GM18505 (cell line): ENCODE data around the gene CROCC.
"Not testable (repeated sequence)": the region's sequence is repeated elsewhere in the genome, so short reads cannot be mapped to it uniquely, and the experiment has no call there.

Source experiments
- ATAC-seq: cut with Tn5 transposase; IDR thresholded peaks from one replicate; pipeline ENCODE4 v1.9.1; 2021; ENCODE audit not compliant: unreplicated experiment
- POLR2A ChIP-seq: IDR thresholded peaks from 4 replicates; pipeline ENCODE4 v1.6.1; 2011; ENCODE audit warnings: borderline replicate concordance; ENCODE audit not compliant: insufficient read depth, insufficient read length; ENCODE audit errors: extremely low read depth

CROCC gene

DNA sequence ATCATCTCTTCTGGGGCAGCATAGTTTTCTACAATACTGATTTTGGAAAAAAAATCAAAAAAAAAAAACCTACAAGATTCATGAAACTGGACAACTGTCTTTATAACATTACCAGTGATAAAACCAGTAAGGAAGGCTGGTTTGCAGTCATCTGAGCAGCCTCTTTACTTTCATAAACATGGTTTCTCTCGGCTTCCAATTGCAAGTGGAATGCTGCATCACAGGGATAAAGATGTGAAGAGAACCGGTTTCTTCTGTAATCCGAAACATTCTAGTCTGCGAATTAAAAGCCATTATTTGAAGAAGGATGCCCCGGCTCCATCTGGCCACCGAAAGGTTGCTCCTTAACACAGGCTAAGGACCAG is 26.5 kb upstream of the CROCC start:
- ATAC-seq: not testable (repeated sequence)

DNA sequence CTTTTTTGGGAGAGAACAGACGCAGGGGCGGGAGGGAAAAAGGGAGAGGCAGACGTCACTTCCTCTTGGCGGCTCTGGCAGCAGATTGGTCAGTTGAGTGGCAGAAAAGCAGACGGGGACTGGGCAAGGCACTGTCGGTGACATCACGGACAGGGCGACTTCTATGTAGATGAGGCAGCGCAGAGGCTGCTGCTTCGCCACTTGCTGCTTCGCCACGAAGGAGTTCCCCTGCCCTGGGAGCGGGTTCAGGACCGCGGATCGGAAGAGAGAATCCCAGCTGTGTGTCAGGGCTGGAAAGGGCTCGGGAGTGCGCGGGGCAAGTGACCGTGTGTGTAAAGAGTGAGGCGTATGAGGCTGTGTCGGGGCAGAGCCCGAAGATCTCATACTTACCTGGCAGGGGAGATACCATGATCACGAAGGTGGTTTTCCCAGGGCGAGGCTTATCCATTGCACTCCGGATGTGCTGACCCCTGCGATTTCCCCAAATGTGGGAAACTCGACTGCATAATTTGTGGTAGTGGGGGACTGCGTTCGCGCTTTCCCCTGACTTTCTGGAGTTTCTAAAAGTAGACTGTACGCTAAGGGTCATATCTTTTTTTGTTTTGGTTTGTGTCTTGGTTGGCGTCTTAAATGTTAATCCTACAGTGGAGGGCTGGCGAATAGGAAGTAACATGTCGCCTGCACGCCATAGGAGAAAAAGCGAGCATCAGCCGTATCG is 26.0 kb upstream of the CROCC start, which contains the start of gene RNU1-2:
Gene RNU1-2, plus strand, starts transcription at position 383 of the 718 bp plus-strand sequence.
- peak; percentile 98 for TF ChIP-seq POLR2A
- peak; percentile 97 for ATAC-seq

DNA sequence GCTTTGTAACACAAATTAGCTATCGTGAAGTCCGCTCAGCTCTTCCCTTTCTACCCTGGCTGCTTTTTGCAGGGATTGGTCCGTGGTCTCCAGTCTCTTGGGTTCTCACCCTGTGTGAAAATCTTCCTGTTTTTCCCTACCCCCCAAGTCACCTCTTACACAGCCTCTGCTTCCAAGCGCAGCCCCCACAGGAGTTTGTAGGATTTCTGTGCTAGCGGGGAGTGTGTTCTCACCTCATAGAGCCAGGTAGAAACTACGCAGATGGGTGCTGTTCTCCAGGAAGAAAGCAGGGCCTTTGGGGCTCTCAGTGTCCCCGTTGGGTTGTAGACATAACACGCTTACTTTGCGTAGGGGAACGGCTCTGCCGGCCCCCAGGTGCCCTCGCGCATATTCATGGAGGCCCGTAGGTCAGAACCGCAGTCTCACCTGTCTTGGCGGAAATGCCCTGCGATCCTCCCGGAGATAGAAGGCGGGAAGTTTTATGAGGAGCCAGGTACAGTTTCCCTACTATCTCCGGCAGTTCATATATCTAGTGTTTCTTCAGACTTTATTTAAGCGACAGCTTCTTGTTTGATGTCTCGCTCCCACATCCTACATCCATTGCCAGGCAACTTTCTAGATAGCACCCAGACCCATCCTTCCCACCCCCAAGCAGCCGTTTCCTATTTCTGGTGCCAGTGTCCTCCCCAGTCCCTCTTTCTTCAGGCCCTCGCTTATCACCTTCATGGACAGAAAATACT is 25.2 kb upstream of the CROCC start:
- peak; percentile 79 for TF ChIP-seq POLR2A
- ATAC-seq: peak; percentile 12

DNA sequence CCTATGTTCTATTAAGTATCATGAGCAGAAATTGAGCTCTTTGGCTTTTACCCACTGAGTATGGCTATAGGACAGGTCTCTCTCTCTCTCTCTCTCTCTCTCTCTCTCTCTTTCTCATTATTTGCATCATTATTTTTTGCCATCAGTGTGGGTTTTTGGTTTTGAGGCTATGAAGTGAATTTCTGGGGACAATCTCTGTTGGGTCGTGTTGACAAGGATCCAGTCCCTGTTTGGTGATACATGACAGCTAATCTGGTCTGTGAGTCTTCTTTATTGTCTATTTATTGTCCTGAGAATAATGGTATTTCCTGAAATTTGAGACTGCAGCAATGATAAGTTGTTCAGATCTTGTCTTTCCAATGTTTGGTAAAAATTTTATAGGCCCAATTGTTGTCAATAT is 24.1 kb upstream of the CROCC start:
- ATAC-seq: not testable (repeated sequence)

DNA sequence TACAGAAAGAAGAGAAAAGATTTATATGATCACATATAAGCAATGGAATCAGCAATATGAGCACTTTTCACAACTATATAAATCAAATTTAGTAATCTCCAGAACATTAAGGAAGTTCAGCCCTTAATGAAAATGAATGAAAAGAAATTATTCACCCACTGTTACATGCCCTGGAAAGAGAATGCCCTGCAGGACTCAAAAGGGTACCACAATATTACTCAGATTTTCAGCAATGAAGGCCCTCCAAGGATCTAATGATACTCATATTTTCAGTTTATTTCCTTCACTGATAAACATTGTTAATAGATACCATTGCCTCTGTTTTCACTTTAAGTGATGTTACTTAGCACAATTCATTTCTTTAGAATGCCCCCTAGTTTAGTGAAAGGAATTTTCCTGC is 23.4 kb upstream of the CROCC start:
- not testable (repeated sequence) for ATAC-seq

DNA sequence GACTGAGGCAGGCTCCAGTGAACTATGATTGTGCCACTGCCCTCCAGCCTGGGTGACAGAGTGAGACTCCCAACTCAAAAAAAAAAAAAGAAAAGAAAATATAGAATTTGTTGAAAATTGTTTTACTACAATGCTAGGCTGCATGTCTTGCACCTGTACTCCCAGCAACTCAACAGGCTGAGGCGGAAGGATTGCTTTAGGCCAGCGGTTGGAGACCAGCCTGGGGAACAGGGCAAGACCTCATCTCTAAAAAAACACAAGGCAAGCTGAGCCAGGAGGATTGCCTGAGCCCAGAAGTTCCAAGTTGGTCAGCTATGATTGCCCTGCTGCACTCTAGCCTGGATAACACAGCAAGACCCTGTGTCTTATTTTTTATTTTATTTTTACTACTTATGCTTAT is 22.7 kb upstream of the CROCC start:
- ATAC-seq: not testable (repeated sequence)

DNA sequence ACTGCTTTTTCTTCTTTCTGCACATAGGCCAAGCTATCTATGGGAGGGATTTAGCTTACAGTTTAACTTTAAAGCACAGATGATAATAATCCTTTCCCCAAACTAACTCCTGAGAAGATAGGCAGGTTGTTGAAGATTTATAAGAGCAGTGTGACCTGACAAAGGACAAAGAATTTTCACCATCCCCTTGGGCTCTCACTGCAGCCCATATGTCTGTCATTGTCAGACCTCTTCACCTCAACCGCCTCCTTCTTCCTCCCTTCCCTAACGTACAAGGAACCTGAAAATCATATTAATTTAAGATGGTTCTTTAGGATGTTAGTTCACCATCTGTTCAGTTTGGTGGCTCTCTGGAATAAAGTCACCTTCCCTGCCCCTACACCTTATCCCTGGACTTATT is 21.0 kb upstream of the CROCC start:
- TF ChIP-seq POLR2A: no peak
- no peak for ATAC-seq

DNA sequence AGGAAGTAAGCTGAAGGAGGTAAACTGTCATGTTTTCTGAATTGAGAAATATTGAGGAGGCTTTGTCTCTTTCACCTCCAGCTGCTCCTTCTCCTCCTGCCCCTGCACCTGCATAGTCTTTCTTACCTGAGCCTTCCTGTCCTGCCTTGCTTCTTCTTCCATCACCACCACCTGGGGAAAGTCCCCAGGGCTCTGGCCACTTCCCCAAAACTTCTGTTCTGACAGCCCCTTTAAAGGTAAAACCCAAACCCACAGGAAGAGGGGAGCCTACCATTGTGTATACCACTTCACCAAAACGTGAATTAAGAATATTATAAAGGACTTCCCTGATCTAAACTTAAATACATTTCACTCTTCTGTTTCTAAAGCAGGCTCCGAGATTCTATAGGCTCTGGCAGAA is 20.4 kb upstream of the CROCC start:
- not testable (repeated sequence) for ATAC-seq

DNA sequence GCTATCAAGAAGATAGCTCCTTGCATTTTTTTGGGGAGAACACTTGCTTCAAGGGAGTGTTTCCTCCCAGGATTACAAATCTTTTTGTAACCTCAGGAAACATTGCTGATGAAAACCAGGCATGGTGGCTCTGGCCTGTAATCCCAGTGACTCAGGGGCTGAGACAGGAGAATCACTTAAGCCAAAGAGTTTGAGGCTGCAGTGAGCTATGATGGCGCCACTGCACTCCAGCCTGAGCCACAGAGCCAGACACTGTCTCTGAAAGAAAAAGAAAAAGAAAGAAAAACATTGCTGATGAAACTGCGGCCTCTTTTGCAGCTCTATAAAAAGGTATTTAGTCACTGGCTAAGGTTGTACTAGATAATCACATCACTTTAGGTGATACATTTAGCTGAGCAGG is 18.7 kb upstream of the CROCC start:
- TF ChIP-seq POLR2A: no peak
- ATAC-seq: no peak

DNA sequence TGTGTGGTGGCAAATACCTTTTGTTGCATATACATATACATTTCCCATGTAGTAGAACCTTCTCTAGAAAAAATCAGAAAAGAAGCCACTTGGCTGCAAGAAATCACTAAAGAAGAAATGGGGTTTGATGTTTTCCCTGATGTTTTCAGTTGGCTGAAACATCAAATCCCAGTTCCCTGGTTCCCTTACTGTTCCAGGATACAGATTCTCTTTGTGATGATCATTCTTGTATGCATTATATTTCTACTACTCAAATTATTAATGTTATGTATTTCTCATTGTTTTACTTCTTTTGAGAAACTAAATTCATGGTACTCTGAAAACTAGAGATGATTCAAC is 18.3 kb upstream of the CROCC start:
- TF ChIP-seq POLR2A: no peak
- ATAC-seq: no peak

DNA sequence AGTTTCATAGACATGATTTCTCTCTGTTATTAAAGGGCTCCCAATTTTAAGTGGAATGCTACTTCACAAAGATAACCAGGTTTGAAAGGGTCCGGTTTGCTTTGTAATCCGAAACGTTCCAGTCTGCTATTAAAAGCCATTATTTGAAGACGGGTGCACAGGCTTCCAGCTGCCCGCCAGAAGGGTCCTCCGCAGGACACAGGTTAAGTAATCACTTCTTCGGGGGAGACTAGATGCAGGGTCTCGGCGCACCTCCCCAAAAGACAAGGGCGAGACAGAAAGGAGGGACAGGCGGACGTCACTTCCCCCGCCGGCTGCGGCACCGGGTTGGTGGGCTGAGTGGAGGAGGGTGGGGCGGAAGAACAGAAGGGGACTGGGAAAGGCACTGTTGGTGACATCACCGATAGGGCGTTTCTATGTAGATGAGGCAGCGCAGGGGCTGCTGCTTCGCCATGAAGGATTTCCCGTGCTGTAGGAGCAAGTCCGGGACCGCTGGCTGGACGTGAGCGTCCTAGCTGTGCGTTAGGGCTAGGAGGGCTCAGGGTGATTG is 17.1 kb upstream of the CROCC start:
- peak; percentile 84 for ATAC-seq
- no peak for TF ChIP-seq POLR2A

DNA sequence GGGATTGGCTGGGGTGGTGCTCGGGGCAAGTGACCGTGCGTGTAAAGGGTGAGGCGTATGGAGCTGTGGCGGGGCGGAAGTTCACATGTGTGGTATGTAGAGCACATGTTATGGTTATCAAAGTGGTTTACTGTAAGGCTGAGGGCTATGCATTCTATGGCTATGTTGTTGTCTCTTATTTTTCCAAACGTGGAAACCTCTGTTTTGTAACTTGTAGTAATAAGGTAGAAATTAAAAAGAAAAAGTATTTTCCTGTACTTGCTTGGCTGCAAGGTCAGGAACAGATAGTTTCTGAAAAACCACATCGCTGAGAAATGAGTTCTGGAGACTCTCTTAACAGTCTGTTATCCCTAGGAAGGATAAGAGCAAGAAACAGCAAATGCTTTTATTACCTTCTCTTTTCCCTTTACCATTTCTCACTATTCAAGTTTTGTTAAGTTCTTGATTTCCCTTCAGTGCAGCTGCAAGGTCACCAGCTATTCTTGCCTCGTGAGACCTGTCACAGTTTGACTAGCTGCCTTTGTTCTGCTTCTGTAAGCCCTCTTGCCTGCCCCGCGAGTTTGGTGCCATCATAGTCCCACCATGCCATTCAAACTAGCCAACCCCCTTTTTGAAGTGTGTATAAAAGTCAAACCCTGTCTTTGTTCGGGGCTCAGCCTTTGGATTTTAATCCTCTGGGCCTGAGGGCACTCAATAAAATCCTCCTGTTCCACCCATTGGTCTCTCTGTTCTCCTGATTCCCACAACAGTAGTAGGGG is 16.4 kb upstream of the CROCC start:
- peak; percentile 99 for TF ChIP-seq POLR2A
- ATAC-seq: peak; percentile 77

DNA sequence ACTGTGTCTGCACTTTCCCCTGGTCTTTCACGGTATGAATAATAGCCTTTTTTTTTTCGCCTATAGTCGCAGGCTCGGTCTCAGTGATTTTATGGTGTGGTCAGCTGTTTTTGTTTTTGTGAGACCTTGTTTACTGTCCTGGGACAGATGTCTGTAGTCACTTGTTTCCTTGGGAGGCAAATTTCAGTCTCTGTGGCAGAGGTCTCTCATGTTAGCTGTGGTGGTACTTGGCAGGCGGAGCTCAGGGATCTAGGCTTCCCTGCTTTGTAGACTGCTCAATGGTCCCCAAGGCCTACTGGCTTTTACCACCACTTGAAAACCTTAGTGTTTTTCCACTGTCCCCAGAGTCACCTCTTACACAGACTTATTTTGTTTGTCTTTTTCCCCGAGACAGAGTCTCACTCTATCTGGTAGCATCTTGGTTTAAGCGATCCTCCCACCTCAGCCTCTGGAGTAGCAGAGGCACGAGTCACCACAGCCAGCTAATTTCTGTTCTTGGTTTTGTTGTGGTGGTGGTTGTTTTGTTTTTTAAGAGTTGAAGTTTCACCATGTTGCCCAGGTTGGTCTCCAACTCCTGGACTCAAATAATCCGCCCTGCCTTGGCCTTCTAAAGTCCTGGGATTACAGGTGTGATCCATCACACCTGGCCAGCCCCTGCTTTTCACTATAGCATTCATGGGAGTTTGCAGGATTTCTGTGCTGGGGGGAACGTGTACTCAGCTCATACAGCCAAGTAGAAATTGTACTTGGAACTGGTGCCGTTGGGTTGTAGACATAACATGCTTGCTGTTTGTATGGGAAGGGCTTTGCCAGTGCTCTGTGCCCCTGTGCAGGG is 15.6 kb upstream of the CROCC start:
- ATAC-seq: no peak
- no peak for TF ChIP-seq POLR2A
